ENCODE results near the gene CHD1.

CHD1 gene

GRCh38 chr5:98891591-98891990, 37.2 kb downstream of the CHD1 start:
- no peak for DNase-seq

- DNase-seq: no peak
Observed at GRCh38 chr5:98880598-98880997, 48.2 kb downstream of the CHD1 start.

GRCh38 chr5:98880151-98880550, 48.7 kb downstream of the CHD1 start:
- DNase-seq: peak; percentile 52

- no peak for DNase-seq
Observed at GRCh38 chr5:98877600-98877999, 51.2 kb downstream of the CHD1 start.

- DNase-seq: no peak
Observed at GRCh38 chr5:98872674-98873073, 56.1 kb downstream of the CHD1 start.

- DNase-seq: no peak
Observed at GRCh38 chr5:98865690-98866089, 63.1 kb downstream of the CHD1 start.

GRCh38 chr5:98847054-98847453, 81.8 kb downstream of the CHD1 start:
- DNase-seq: no peak

GRCh38 chr5:98846520-98846919, 82.3 kb downstream of the CHD1 start:
- no peak for DNase-seq

GRCh38 chr5:98845878-98846277, 82.9 kb downstream of the CHD1 start:
- DNase-seq: no peak

- no peak for DNase-seq
Observed at GRCh38 chr5:98844865-98845264, 83.9 kb downstream of the CHD1 start.

GRCh38 chr5:98843481-98843880, 85.3 kb downstream of the CHD1 start:
- DNase-seq: no peak

GRCh38 chr5:98840946-98841345, 87.9 kb downstream of the CHD1 start:
- no peak for DNase-seq

GRCh38 chr5:98839469-98840383, 89.1 kb downstream of the CHD1 start:
- peak; percentile 51 for DNase-seq

GRCh38 chr5:98836175-98836574, 92.6 kb downstream of the CHD1 start:
- DNase-seq: no peak

GRCh38 chr5:98827588-98828284, 101.1 kb downstream of the CHD1 start:
- no peak for DNase-seq

GRCh38 chr5:98827161-98827560, 101.6 kb downstream of the CHD1 start:
- DNase-seq: peak; percentile 54

GRCh38 chr5:98825582-98826375, 103.0 kb downstream of the CHD1 start:
- DNase-seq: no peak

GRCh38 chr5:98816582-98817222, 112.1 kb downstream of the CHD1 start:
- DNase-seq: peak; percentile 68

GRCh38 chr5:98813755-98814154, 115.1 kb downstream of the CHD1 start:
- no peak for DNase-seq

- peak; percentile 3 for DNase-seq
Observed at GRCh38 chr5:98810206-98810605, 118.6 kb downstream of the CHD1 start.

- DNase-seq: no peak
Observed at GRCh38 chr5:98807806-98808205, 121.0 kb downstream of the CHD1 start.

- no peak for DNase-seq
Observed at GRCh38 chr5:98805070-98805469, 123.7 kb downstream of the CHD1 start.

GRCh38 chr5:98804066-98804465, 124.7 kb downstream of the CHD1 start:
- no peak for DNase-seq
